Chondrocyte (in vitro differentiated cells): ENCODE results near the gene KDM2A. TPM values are rescaled to one million over a fixed set of nuclear protein-coding genes. Genes with fewer than 3 reads are reported as not detected.

Experiments used
- DNase-seq: peaks from one replicate; pipeline ENCODE4 v3.0.0; 2021; ENCODE audit warnings: mixed read lengths, low spot score
- H3K27ac Mint-ChIP-seq: one replicate; pipeline ENCODE4 v1.8.0; 2021; ENCODE audit warnings: mild to moderate bottlenecking, moderate library complexity, mixed read lengths; ENCODE audit not compliant: unreplicated experiment
- H3K27me3 Mint-ChIP-seq: 2 replicates; pipeline ENCODE4 v1.8.0; 2021; ENCODE audit warnings: low read depth, mixed read lengths
- H3K36me3 Mint-ChIP-seq: 2 replicates; pipeline ENCODE4 v1.8.0; 2021; ENCODE audit warnings: low read depth, mixed read lengths
- H3K4me1 Mint-ChIP-seq: 2 replicates; pipeline ENCODE4 v1.8.0; 2021; ENCODE audit warnings: low read depth, mild to moderate bottlenecking, mixed read lengths
- H3K4me3 Mint-ChIP-seq: one replicate; pipeline ENCODE4 v1.8.0; 2021; ENCODE audit warnings: mild to moderate bottlenecking, moderate library complexity, mixed read lengths; ENCODE audit not compliant: unreplicated experiment
- H3K9me3 Mint-ChIP-seq: 2 replicates; pipeline ENCODE4 v1.8.0; 2021; ENCODE audit warnings: low read depth, mixed read lengths
- total RNA-seq: library from RNA; stranded (reverse); gene quantifications from 3 replicates; pipeline ENCODE4 v1.2.1, GENCODE V29; 2021
- TF ChIP-seq, protein P1 (sequence below): fragments of 200-600 bp; sonication (generic); IDR thresholded peaks from 2 replicates; pipeline ENCODE4 v1.5.0; 2021; ENCODE audit warnings: antibody characterized with exemption, mild to moderate bottlenecking, moderate library complexity

Gene KDM2A
- total RNA-seq, 1 donor from 2014 or later: 54.3 TPM

DNA sequence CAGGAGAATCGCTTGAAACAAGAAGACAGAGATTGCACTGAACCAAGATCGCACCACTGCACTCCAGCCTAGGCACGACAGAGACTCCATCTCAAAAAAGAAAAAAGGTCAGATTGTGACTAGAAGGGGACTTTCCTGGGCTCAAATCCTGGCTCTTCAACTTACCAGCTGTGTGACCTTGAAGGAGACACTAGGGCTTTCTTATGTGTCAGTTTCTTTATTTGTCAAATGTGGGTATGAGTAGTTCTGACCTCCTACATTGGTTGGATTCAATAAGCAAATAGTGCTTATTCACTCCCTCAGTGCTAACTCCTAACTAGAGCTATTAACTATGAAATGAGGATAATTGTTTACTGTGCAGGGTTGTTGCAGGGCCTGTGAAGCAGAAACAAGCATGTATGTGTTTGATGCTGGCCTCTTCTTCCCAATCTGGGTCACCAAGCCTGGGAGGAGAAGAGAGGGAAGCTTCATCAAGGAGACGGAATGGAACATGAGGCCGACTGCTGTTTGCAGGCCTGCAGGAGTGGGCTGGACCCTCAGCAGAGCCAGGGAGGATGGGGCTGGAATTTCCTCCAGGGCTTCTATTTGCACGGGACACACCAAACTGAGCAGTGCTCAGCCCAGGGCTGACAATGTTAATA is 39.9 kb upstream of the KDM2A start:
- H3K4me1 Mint-ChIP-seq: peaks cover 17% of the 10 kb centered on the region
- TF ChIP-seq, protein P1, sequence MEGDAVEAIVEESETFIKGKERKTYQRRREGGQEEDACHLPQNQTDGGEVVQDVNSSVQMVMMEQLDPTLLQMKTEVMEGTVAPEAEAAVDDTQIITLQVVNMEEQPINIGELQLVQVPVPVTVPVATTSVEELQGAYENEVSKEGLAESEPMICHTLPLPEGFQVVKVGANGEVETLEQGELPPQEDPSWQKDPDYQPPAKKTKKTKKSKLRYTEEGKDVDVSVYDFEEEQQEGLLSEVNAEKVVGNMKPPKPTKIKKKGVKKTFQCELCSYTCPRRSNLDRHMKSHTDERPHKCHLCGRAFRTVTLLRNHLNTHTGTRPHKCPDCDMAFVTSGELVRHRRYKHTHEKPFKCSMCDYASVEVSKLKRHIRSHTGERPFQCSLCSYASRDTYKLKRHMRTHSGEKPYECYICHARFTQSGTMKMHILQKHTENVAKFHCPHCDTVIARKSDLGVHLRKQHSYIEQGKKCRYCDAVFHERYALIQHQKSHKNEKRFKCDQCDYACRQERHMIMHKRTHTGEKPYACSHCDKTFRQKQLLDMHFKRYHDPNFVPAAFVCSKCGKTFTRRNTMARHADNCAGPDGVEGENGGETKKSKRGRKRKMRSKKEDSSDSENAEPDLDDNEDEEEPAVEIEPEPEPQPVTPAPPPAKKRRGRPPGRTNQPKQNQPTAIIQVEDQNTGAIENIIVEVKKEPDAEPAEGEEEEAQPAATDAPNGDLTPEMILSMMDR: no peak
- no peak for DNase-seq
- H3K36me3 Mint-ChIP-seq: no peaks in the 10 kb centered on the region
- no peaks in the 10 kb centered on the region for H3K27me3 Mint-ChIP-seq
- H3K9me3 Mint-ChIP-seq: no peaks in the 10 kb centered on the region
- no peak overlapping the region for H3K4me3 Mint-ChIP-seq
- H3K27ac Mint-ChIP-seq: no peak overlapping the region

DNA sequence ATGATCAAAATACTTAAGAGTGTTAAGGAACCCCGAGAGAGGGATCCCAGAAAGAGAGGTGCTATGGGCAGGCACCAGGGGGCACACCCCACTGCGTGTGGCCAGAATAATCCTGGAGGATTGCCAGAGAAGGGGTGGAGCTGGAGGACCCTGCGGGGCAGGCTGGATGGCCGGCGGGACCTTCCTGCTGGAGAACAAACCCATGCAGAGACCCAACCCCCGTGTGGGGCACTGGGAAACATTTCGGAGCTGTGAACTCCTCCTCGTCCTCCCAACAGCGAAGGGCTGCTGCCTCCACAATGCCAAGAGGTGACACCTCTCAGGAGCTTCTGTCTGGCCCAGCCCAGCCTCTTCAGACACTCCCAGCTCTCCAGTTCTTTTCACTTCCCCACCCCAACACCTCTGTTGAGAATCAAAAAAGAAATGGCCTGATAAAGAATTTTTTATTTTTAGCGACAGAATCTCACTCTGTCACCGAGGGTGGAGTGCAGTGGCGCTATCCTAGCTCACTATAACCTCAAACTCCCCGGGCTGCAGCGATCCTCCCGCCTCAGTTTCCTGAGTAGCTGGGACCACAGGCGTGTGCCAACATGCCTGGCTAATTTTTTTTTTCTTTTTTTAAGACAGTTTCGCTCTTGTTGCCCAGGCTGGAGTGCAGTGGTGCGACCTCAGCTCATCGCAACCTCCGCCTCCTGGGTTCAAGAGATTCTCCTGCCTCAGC is 36.8 kb upstream of the KDM2A start:
- Mint-ChIP-seq H3K27me3 (no peaks in the 10 kb centered on the region), H3K27ac (no peak overlapping the region), H3K9me3 (no peaks in the 10 kb centered on the region), H3K4me1 (peaks cover 17% of the 10 kb centered on the region), H3K36me3 (no peaks in the 10 kb centered on the region), H3K4me3 (no peak overlapping the region)
- TF ChIP-seq, protein P1: no peak
- DNase-seq: no peak

DNA sequence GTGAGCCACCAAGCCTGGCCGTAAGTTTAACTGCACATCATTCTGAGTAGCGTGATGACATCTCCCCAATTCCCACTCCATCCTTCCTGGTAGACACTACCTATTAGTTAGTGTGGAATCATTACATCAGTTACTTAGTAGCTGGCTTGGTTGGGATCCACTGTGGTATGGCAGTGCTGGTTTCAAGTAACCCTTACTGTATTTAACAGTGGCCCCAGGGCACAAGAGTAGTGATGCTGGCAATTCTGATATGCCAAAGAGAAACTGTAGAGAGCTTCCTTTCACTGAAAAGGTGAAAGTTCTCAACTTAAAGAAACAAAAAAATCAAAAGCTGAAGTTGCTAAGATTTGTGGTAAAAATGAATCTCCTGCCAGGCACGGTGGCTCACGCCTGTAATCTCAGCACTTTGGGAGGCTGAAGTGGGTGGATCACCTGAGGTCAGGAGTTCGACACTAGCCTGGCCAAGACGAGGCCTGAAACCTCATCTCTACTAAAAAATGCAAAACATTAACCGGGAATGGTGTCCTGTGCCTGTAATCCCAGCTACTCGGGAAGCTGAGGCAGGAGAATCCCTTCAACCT is 35.2 kb upstream of the KDM2A start:
- TF ChIP-seq, protein P1: no peak
- H3K36me3 Mint-ChIP-seq: no peaks in the 10 kb centered on the region
- H3K4me3 Mint-ChIP-seq: no peak overlapping the region
- DNase-seq: no peak
- H3K27me3 Mint-ChIP-seq: no peaks in the 10 kb centered on the region
- H3K4me1 Mint-ChIP-seq: peaks cover 10% of the 10 kb centered on the region
- H3K9me3 Mint-ChIP-seq: no peaks in the 10 kb centered on the region
- no peak overlapping the region for H3K27ac Mint-ChIP-seq

DNA sequence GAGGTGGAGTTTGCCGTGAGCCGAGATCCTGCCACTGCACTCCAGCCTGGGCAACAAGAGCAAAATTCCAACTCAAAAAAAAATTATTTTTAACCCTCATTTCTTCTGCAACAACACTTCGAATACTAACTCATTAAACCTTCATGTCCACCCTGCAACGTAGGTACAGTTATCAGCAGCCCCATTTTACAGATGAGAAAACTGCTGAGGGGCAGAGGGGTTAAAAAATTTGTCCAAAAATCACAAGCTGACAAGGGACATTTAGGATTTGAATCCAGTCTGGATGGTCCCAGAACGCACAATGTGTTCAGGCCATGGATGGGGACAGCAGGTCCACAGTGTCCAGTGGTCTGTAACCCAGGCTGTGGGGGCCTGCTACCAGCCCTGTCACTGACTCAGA is 33.4 kb upstream of the KDM2A start:
- Mint-ChIP-seq H3K27ac (no peak overlapping the region), H3K4me3 (no peak overlapping the region), H3K27me3 (no peaks in the 10 kb centered on the region), H3K36me3 (no peaks in the 10 kb centered on the region), H3K9me3 (no peaks in the 10 kb centered on the region), H3K4me1 (peaks cover 5% of the 10 kb centered on the region)
- TF ChIP-seq, protein P1: no peak
- no peak for DNase-seq

DNA sequence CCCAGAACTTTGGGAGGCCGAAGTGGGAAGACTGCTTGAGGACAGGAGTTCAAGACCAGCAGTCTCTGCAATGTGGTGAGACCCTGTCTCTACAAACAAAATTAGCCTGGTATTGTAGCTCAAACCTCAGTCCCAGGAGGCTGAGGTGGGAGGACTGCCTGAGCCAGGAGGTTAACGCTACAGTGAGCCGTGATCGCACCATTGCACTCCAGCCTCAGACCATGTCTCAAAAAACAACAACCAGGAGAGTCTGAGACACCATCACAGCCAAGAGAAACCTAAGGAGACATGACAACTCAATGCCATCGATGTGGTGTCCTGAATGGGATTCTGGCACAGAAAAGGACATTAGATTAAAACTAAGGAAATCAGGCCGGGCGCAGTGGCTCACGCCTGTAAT is 28.3 kb upstream of the KDM2A start:
- H3K4me1 Mint-ChIP-seq: no peaks in the 10 kb centered on the region
- H3K4me3 Mint-ChIP-seq: no peak overlapping the region
- DNase-seq: no peak
- TF ChIP-seq, protein P1: no peak
- no peaks in the 10 kb centered on the region for H3K9me3 Mint-ChIP-seq
- H3K36me3 Mint-ChIP-seq: no peaks in the 10 kb centered on the region
- H3K27ac Mint-ChIP-seq: no peak overlapping the region
- H3K27me3 Mint-ChIP-seq: no peaks in the 10 kb centered on the region
